ENCODE measurements around the gene CEP20. TPM values are rescaled to one million over a fixed set of nuclear protein-coding genes. Genes with fewer than 3 reads are reported as not detected.

The CEP20 gene
- total RNA-seq, 1 experiment from 2014 or later: 37.0 TPM

DNA sequence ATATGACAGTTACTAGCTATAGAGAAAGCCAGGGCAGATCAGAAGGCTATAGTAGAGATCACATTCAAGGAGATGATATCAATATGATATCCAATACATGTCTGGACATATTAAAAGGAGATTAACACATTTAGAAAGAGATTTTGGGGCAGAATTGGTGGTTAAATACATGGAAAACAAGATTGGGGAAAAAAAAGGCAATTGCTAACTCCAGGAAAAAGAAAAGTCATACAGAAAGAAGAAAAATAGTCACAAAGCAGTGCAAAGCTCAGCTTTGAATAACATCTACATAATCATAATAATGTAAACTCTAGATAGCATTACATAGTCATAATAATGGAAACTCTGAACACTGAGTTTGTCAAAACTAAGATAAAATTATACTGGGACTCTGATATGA, 72.2 kb downstream of the CEP20 start:
- CTCF ChIA-PET: no interaction called here

More for the DNA sequence above, 72.2 kb downstream of the CEP20 start:
- H3K27ac ChIP-seq (ENCODE audit: low read length): no peak overlapping the region
- ATAC-seq: no peak
- H3K9me3 ChIP-seq (ENCODE audit: low read length): no peaks in the 10 kb centered on the region
- no peak for DNase-seq
- no peaks in the 10 kb centered on the region for H3F3A ChIP-seq (ENCODE audit: low read length, unreplicated experiment)
- no peaks in the 10 kb centered on the region for H3K36me3 ChIP-seq (ENCODE audit: low read depth, low read length)
- H3K79me2 ChIP-seq (ENCODE audit: low read length): no peaks in the 10 kb centered on the region
- H3K27me3 ChIP-seq (ENCODE audit: low read length): peaks cover 6% of the 10 kb centered on the region; the same call in 1 of the 2 replicates
- no peaks in the 10 kb centered on the region for H4K20me1 ChIP-seq (ENCODE audit: low read length)
- POLR2A ChIA-PET (ENCODE audit: unreplicated experiment): no interaction called here
- TF ChIP-seq, protein P1, sequence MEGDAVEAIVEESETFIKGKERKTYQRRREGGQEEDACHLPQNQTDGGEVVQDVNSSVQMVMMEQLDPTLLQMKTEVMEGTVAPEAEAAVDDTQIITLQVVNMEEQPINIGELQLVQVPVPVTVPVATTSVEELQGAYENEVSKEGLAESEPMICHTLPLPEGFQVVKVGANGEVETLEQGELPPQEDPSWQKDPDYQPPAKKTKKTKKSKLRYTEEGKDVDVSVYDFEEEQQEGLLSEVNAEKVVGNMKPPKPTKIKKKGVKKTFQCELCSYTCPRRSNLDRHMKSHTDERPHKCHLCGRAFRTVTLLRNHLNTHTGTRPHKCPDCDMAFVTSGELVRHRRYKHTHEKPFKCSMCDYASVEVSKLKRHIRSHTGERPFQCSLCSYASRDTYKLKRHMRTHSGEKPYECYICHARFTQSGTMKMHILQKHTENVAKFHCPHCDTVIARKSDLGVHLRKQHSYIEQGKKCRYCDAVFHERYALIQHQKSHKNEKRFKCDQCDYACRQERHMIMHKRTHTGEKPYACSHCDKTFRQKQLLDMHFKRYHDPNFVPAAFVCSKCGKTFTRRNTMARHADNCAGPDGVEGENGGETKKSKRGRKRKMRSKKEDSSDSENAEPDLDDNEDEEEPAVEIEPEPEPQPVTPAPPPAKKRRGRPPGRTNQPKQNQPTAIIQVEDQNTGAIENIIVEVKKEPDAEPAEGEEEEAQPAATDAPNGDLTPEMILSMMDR (conservative IDR thresholded peaks at IDR 0.05; ENCODE audit: low read depth, low read length): no peak
- no peak for TF ChIP-seq EZH2phosphoT487 (IDR thresholded peaks at IDR 0.05; ENCODE audit: borderline replicate concordance, low read length)
- TF ChIP-seq EZH2 (IDR thresholded peaks at IDR 0.05; ENCODE audit: low read length, unreplicated experiment): no peak
- no peak overlapping the region for H2AFZ ChIP-seq (ENCODE audit: low read length)
- no peak overlapping the region for H3K4me2 ChIP-seq (ENCODE audit: low read length)
- no peak overlapping the region for H3K4me3 ChIP-seq (ENCODE audit: low read length)
- no TSS peak for BruUV-seq (replicated peaks)
- H3K9me2 ChIP-seq (replicated peaks; ENCODE audit: low read length): no peaks in the 10 kb centered on the region
- intact Hi-C loops (cut with micrococcal nuclease): no loop called here
- H3K9ac ChIP-seq (ENCODE audit: low read length): no peak overlapping the region
- H3K4me1 ChIP-seq (ENCODE audit: insufficient read depth, low read length): peaks cover 8% of the 10 kb centered on the region

Other genes with a start within 250 kb of the CEP20 start
- gene MARF1, start 245.4 kb downstream of the CEP20 start, total RNA-seq (2014; rRNA removed): 6.7 and 9.6 TPM in 2 replicates
- 22.6 and 24.9 TPM in 2 replicates for gene NDE1, start 238.4 kb downstream of the CEP20 start, total RNA-seq (2014; rRNA removed)
- not detected in 2 replicates for gene MYH11, start 31.6 kb downstream of the CEP20 start, total RNA-seq (2014; rRNA removed)
- gene ABCC1, start 61.0 kb upstream of the CEP20 start, total RNA-seq (2014; rRNA removed): 16.1 and 29.0 TPM in 2 replicates